ENCODE results near the gene PRKD1.

PRKD1 gene

GRCh38 chr14:29755311-29756018, 172.2 kb downstream of the PRKD1 start:
- Histone ChIP-seq H3K4me3 (ENCODE audit: low read depth, low read length, poor library complexity, severe bottlenecking) (no peak overlapping the region), H3K79me2 (ENCODE audit: insufficient read depth, low read length) (no peaks in the 10 kb centered on the region), H3K4me1 (ENCODE audit: insufficient read depth, low read length, severe bottlenecking) (no peaks in the 10 kb centered on the region), H3K9me2 (ENCODE audit: low read depth, low read length) (no peaks in the 10 kb centered on the region), H3K4me2 (ENCODE audit: low read length) (no peak overlapping the region), H3K9ac (ENCODE audit: low read length) (no peak overlapping the region), H3K36me3 (ENCODE audit: insufficient read depth, low read length) (no peaks in the 10 kb centered on the region), H3K27ac (ENCODE audit: low read depth, low read length, poor library complexity, severe bottlenecking) (no peak overlapping the region), H4K20me1 (ENCODE audit: insufficient read depth, low read length) (no peaks in the 10 kb centered on the region), H3F3A (ENCODE audit: insufficient read depth, low read length) (no peaks in the 10 kb centered on the region), H2AFZ (ENCODE audit: low read length) (no peak overlapping the region), H3K27me3 (ENCODE audit: insufficient read depth, low read length) (no peaks in the 10 kb centered on the region), H3K9me3 (ENCODE audit: low read length) (no peaks in the 10 kb centered on the region)
- TF ChIP-seq EZH2 (IDR thresholded peaks at IDR 0.05; ENCODE audit: borderline replicate concordance, low read length) (no peak), CTCF (IDR thresholded peaks at IDR 0.05; ENCODE audit: low read length) (no peak)

GRCh38 chr14:29754134-29754533, 173.5 kb downstream of the PRKD1 start:
- Histone ChIP-seq H3K79me2 (ENCODE audit: insufficient read depth, low read length) (no peaks in the 10 kb centered on the region), H3K4me1 (ENCODE audit: insufficient read depth, low read length, severe bottlenecking) (no peaks in the 10 kb centered on the region), H3K27ac (ENCODE audit: low read depth, low read length, poor library complexity, severe bottlenecking) (no peak overlapping the region), H3K36me3 (ENCODE audit: insufficient read depth, low read length) (no peaks in the 10 kb centered on the region), H3K9me3 (ENCODE audit: low read length) (no peaks in the 10 kb centered on the region), H3K4me2 (ENCODE audit: low read length) (no peak overlapping the region), H3K9me2 (ENCODE audit: low read depth, low read length) (no peaks in the 10 kb centered on the region), H3F3A (ENCODE audit: insufficient read depth, low read length) (no peaks in the 10 kb centered on the region), H3K9ac (ENCODE audit: low read length) (no peak overlapping the region), H2AFZ (ENCODE audit: low read length) (no peak overlapping the region), H3K4me3 (ENCODE audit: low read depth, low read length, poor library complexity, severe bottlenecking) (no peak overlapping the region), H4K20me1 (ENCODE audit: insufficient read depth, low read length) (no peaks in the 10 kb centered on the region), H3K27me3 (ENCODE audit: insufficient read depth, low read length) (no peaks in the 10 kb centered on the region)
- no peak for TF ChIP-seq EZH2 (IDR thresholded peaks at IDR 0.05; ENCODE audit: borderline replicate concordance, low read length)
- TF ChIP-seq CTCF (IDR thresholded peaks at IDR 0.05; ENCODE audit: low read length): no peak

- no peaks in the 10 kb centered on the region for H3K9me2 ChIP-seq (ENCODE audit: low read depth, low read length)
- no peak overlapping the region for H3K9ac ChIP-seq (ENCODE audit: low read length)
- H3K36me3 ChIP-seq (ENCODE audit: insufficient read depth, low read length): no peaks in the 10 kb centered on the region
- H3F3A ChIP-seq (ENCODE audit: insufficient read depth, low read length): no peaks in the 10 kb centered on the region
- H4K20me1 ChIP-seq (ENCODE audit: insufficient read depth, low read length): no peaks in the 10 kb centered on the region
- no peaks in the 10 kb centered on the region for H3K27me3 ChIP-seq (ENCODE audit: insufficient read depth, low read length)
- TF ChIP-seq CTCF (IDR thresholded peaks at IDR 0.05; ENCODE audit: low read length) (no peak), EZH2 (IDR thresholded peaks at IDR 0.05; ENCODE audit: borderline replicate concordance, low read length) (no peak)
- H3K27ac ChIP-seq (ENCODE audit: low read depth, low read length, poor library complexity, severe bottlenecking): no peak overlapping the region
- no peaks in the 10 kb centered on the region for H3K4me1 ChIP-seq (ENCODE audit: insufficient read depth, low read length, severe bottlenecking)
- no peak overlapping the region for H3K4me2 ChIP-seq (ENCODE audit: low read length)
- H3K79me2 ChIP-seq (ENCODE audit: insufficient read depth, low read length): no peaks in the 10 kb centered on the region
- H3K4me3 ChIP-seq (ENCODE audit: low read depth, low read length, poor library complexity, severe bottlenecking): no peak overlapping the region
- no peaks in the 10 kb centered on the region for H3K9me3 ChIP-seq (ENCODE audit: low read length)
- no peak overlapping the region for H2AFZ ChIP-seq (ENCODE audit: low read length)
These were observed 175.3 kb downstream of the PRKD1 start for GRCh38 chr14:29752221-29752923.
